GM18870 (cell line): ENCODE measurements around the gene GPHB5.

Experiments used
- ATAC-seq: cut with Tn5 transposase; IDR thresholded peaks from one replicate; pipeline ENCODE4 v1.9.1; 2021; ENCODE audit warnings: moderate library complexity; ENCODE audit not compliant: unreplicated experiment

Gene GPHB5

DNA sequence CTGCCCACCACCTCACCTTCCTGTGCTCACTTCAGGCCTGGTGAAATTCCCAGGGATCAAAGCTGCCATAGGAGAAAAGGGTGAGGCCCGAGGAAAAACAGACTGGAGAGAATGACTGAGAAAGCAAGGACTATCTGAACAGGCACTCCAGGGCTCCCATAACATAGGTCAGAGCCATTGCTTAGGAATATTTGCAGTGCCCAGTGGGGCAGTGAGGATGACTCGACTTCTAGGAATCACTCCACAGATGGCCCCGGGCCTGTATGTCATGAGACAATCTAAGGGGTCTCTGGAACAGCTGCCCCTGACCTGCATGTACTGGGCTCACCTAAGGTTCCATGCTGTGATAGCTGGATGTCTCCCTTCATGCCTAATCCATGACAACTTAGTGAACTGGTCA is 51.6 kb downstream of the GPHB5 start:
- no peak for ATAC-seq

DNA sequence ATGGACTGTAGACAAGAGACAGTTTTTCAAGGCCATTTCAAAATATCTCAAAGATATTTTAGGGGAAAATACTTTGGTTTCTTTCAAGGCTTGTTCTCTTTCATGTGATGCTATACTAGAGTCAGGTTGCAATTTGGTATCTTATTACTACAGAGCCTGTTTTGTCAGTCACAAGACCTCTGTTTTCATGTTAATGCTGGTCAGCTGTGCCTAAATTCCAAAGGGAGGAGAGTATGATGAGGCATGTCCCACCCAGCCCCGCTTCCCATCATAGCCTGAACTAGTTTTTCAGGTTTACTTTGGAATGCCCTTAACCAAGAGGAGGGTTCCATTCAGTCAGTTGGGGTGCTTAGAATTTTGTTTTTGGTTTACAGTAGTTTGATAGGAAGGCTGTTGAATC is 52.6 kb downstream of the GPHB5 start:
- no peak for ATAC-seq
